SK-N-SH treated with all-trans-retinoic acid at 6 μM for 48 hours (cell line): ENCODE measurements around the gene PGC.

Source experiments
- ATAC-seq: fragments of 200-7000 bp; cut with Tn5 transposase; 3 replicates; pipeline ENCODE4 v1.9.1; 2020; ENCODE audit warnings: mild to moderate bottlenecking, moderate library complexity
- ARNTL ChIP-seq: fragments of 450-650 bp; formaldehyde crosslinking; IDR thresholded peaks from 2 replicates; pipeline ENCODE4 v1.5.0; 2020; ENCODE audit warnings: low read depth, mild to moderate bottlenecking, moderate library complexity, borderline replicate concordance
- BACH2 ChIP-seq: fragments of 250-450 bp; sonication (Bioruptor Pico); IDR thresholded peaks from 2 replicates; pipeline ENCODE4 v1.9.0; 2021; ENCODE audit warnings: mild to moderate bottlenecking, borderline replicate concordance
- CSDC2 ChIP-seq: fragments of 250-450 bp; sonication (Bioruptor Pico); IDR thresholded peaks from 2 replicates; pipeline ENCODE4 v1.5.0; 2020; ENCODE audit warnings: mild to moderate bottlenecking, moderate library complexity
- ESRRG ChIP-seq: fragments of 250-450 bp; sonication (Bioruptor Pico); IDR thresholded peaks from 2 replicates; pipeline ENCODE4 v1.6.1; 2021; ENCODE audit warnings: mild to moderate bottlenecking
- GLIS3 ChIP-seq: fragments of 250-450 bp; sonication (Bioruptor Pico); IDR thresholded peaks from 2 replicates; pipeline ENCODE4 v1.5.0; 2020; ENCODE audit warnings: mild to moderate bottlenecking, moderate library complexity
- ISL1 ChIP-seq: fragments of 250-450 bp; sonication (Bioruptor Pico); IDR thresholded peaks from 2 replicates; pipeline ENCODE4 v2.1.2; 2022; ENCODE audit warnings: mild to moderate bottlenecking, moderate library complexity
- OSR1 ChIP-seq: fragments of 250-450 bp; sonication (Bioruptor Pico); IDR thresholded peaks from 2 replicates; pipeline ENCODE4 v1.8.0; 2022; ENCODE audit warnings: moderate library complexity, mild to moderate bottlenecking, inconsistent platforms
- PPARA ChIP-seq: fragments of 250-450 bp; sonication (Bioruptor Pico); IDR thresholded peaks from 2 replicates; pipeline ENCODE4 v1.5.0; 2020; ENCODE audit warnings: mild to moderate bottlenecking, borderline replicate concordance
- TCF4 ChIP-seq: fragments of 250-450 bp; sonication (Bioruptor Pico); IDR thresholded peaks from 2 replicates; pipeline ENCODE4 v1.8.0; 2021; ENCODE audit warnings: mild to moderate bottlenecking, moderate library complexity, borderline replicate concordance
- ZFP3 ChIP-seq: fragments of 250-450 bp; sonication (Bioruptor Pico); IDR thresholded peaks from 2 replicates; pipeline ENCODE4 v1.5.0; 2020; ENCODE audit warnings: mild to moderate bottlenecking, moderate library complexity
- ZFP30 ChIP-seq: fragments of 450-650 bp; formaldehyde crosslinking; IDR thresholded peaks from 2 replicates; pipeline ENCODE4 v1.5.0; 2022; ENCODE audit warnings: mild to moderate bottlenecking, moderate library complexity
- ZNF70 ChIP-seq: fragments of 450-650 bp; formaldehyde crosslinking; IDR thresholded peaks from 2 replicates; pipeline ENCODE4 v1.5.0; 2020; ENCODE audit warnings: mild to moderate bottlenecking, moderate library complexity
- ZNF8 ChIP-seq: fragments of 450-650 bp; formaldehyde crosslinking; IDR thresholded peaks from 2 replicates; pipeline ENCODE4 v1.5.0; 2020; ENCODE audit warnings: mild to moderate bottlenecking, moderate library complexity
- TF ChIP-seq, protein P1 (sequence below): fragments of 250-450 bp; sonication (Bioruptor Pico); IDR thresholded peaks from 2 replicates; pipeline ENCODE4 v1.5.1; 2021; ENCODE audit warnings: mild to moderate bottlenecking, moderate library complexity
- TF ChIP-seq, protein P2 (sequence below): fragments of 250-450 bp; sonication (Bioruptor Pico); IDR thresholded peaks from 2 replicates; pipeline ENCODE4 v1.8.0; 2021; ENCODE audit warnings: low read depth, mild to moderate bottlenecking, moderate library complexity, borderline replicate concordance
- TF ChIP-seq, protein P3 (sequence below): fragments of 250-450 bp; sonication (Bioruptor Pico); IDR thresholded peaks from 2 replicates; pipeline ENCODE4 v1.5.1; 2020; ENCODE audit warnings: low read depth, mild to moderate bottlenecking, moderate library complexity
- TF ChIP-seq, protein P4 (sequence below): fragments of 250-450 bp; sonication (Bioruptor Pico); IDR thresholded peaks from 2 replicates; pipeline ENCODE4 v1.5.0; 2020; ENCODE audit warnings: mild to moderate bottlenecking, moderate library complexity

PGC gene

DNA sequence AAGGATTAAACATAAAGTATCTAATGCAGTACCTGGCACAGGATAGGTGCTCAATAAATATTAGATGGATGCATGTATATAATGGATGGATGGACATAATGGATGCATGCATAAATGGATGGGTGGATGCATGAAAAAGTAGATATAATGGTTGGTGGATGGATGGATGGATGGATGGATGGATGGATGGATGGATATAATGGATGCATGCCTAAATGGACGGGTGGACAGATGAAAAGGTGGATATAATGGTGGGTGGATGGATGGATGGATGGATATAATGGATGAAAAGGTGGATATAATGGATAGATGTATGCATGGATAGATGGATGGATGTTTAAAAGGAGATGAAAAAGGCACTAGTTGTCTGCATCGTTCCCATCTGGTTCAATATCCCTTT, 37.8 kb downstream of the PGC start:
- TF ChIP-seq ISL1 (CRISPR knock-in tag) (no peak), ZNF70 (CRISPR knock-in tag) (no peak), PPARA (CRISPR knock-in tag) (no peak), BACH2 (CRISPR knock-in tag) (no peak), ZFP30 (no peak), TCF4 (no peak), ZFP3 (no peak), CSDC2 (CRISPR knock-in tag) (no peak), ESRRG (no peak), ARNTL (CRISPR knock-in tag) (no peak), OSR1 (CRISPR knock-in tag) (no peak)
- TF ChIP-seq, protein P1, sequence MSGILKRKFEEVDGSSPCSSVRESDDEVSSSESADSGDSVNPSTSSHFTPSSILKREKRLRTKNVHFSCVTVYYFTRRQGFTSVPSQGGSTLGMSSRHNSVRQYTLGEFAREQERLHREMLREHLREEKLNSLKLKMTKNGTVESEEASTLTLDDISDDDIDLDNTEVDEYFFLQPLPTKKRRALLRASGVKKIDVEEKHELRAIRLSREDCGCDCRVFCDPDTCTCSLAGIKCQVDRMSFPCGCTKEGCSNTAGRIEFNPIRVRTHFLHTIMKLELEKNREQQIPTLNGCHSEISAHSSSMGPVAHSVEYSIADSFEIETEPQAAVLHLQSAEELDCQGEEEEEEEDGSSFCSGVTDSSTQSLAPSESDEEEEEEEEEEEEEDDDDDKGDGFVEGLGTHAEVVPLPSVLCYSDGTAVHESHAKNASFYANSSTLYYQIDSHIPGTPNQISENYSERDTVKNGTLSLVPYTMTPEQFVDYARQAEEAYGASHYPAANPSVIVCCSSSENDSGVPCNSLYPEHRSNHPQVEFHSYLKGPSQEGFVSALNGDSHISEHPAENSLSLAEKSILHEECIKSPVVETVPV (CRISPR knock-in tag): no peak
- TF ChIP-seq, protein P2, sequence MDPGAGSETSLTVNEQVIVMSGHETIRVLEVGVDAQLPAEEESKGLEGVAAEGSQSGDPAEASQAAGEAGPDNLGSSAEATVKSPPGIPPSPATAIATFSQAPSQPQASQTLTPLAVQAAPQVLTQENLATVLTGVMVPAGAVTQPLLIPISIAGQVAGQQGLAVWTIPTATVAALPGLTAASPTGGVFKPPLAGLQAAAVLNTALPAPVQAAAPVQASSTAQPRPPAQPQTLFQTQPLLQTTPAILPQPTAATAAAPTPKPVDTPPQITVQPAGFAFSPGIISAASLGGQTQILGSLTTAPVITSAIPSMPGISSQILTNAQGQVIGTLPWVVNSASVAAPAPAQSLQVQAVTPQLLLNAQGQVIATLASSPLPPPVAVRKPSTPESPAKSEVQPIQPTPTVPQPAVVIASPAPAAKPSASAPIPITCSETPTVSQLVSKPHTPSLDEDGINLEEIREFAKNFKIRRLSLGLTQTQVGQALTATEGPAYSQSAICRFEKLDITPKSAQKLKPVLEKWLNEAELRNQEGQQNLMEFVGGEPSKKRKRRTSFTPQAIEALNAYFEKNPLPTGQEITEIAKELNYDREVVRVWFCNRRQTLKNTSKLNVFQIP (CRISPR knock-in tag): no peak
- TF ChIP-seq, protein P3, sequence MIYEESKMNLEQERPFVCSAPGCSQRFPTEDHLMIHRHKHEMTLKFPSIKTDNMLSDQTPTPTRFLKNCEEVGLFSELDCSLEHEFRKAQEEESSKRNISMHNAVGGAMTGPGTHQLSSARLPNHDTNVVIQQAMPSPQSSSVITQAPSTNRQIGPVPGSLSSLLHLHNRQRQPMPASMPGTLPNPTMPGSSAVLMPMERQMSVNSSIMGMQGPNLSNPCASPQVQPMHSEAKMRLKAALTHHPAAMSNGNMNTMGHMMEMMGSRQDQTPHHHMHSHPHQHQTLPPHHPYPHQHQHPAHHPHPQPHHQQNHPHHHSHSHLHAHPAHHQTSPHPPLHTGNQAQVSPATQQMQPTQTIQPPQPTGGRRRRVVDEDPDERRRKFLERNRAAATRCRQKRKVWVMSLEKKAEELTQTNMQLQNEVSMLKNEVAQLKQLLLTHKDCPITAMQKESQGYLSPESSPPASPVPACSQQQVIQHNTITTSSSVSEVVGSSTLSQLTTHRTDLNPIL (CRISPR knock-in tag): no peak
- no peak for ATAC-seq

DNA sequence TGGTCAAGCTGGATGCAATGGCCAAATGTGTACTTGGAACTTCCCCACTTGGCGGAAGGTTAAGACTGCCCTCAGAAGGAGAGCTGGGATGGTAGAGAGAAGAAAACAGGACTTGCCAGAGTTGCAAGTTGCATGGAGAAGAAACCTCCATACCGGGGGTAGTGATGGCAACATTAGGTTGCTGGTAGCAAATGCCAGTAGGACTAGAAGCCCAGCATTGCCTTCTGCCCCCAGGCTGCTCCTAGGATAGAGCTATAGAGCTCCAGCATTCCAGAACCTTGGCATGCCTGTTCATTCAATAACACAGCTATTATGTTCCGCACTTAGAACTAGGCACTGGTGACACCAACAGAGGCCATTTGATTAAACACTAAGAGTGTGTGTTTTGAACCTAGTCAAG, 38.3 kb downstream of the PGC start:
- no peak for ATAC-seq
- no peak for TF ChIP-seq ZNF70 (CRISPR knock-in tag)
- TF ChIP-seq BACH2 (CRISPR knock-in tag): no peak
- no peak for TF ChIP-seq ZFP30
- TF ChIP-seq GLIS3: no peak
- TF ChIP-seq, protein P2 (CRISPR knock-in tag): no peak
- TF ChIP-seq CSDC2 (CRISPR knock-in tag): no peak
- no peak for TF ChIP-seq ESRRG
- TF ChIP-seq, protein P3 (CRISPR knock-in tag): no peak

DNA sequence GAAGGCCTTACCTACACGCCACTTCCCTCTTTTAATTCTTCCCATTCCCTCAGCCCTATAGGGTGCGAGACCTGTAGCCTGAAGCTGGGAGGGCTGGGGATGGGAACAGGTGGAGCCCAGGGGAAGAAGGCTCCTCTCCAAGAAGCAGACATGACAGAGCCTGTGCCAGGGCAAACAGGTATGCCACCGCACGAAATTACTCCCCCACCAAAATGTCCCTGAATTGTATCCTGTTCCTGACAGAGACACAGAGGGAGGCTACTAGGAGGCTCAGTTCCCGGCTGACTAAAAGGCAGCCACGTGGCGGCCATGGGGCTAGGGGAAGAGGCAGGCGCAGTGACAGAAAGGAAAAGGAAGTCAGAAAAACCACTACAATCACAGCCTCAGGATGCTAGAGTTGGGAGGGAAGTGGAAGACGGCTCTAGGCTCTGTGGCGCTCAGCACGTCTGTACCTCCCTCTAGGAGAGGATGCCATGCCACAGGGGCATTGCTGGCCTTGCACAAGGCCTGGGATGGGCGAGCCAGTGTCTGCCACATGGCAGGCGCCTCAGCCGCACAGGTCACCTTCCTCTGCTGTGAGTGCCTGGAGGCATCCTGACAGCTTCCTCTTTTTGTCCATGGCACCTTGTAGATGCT, 39.5 kb downstream of the PGC start:
- ATAC-seq: no peak
- TF ChIP-seq BACH2 (CRISPR knock-in tag): no peak
- TF ChIP-seq, protein P2 (CRISPR knock-in tag): no peak
- TF ChIP-seq, protein P4, sequence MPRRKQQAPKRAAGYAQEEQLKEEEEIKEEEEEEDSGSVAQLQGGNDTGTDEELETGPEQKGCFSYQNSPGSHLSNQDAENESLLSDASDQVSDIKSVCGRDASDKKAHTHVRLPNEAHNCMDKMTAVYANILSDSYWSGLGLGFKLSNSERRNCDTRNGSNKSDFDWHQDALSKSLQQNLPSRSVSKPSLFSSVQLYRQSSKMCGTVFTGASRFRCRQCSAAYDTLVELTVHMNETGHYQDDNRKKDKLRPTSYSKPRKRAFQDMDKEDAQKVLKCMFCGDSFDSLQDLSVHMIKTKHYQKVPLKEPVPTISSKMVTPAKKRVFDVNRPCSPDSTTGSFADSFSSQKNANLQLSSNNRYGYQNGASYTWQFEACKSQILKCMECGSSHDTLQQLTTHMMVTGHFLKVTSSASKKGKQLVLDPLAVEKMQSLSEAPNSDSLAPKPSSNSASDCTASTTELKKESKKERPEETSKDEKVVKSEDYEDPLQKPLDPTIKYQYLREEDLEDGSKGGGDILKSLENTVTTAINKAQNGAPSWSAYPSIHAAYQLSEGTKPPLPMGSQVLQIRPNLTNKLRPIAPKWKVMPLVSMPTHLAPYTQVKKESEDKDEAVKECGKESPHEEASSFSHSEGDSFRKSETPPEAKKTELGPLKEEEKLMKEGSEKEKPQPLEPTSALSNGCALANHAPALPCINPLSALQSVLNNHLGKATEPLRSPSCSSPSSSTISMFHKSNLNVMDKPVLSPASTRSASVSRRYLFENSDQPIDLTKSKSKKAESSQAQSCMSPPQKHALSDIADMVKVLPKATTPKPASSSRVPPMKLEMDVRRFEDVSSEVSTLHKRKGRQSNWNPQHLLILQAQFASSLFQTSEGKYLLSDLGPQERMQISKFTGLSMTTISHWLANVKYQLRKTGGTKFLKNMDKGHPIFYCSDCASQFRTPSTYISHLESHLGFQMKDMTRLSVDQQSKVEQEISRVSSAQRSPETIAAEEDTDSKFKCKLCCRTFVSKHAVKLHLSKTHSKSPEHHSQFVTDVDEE (CRISPR knock-in tag): no peak
- no peak for TF ChIP-seq TCF4
- TF ChIP-seq ZNF8: no peak
- no peak for TF ChIP-seq ESRRG
- TF ChIP-seq CSDC2 (CRISPR knock-in tag): no peak
